SK-MEL-5 (cell line): ENCODE data around the gene EVL. TPM values are rescaled to one million over a fixed set of nuclear protein-coding genes. Genes with fewer than 3 reads are reported as not detected.
"Not testable (repeated sequence)": the region's sequence is repeated elsewhere in the genome, so short reads cannot be mapped to it uniquely, and the experiment has no call there.

Source experiments
- DNase-seq: peaks from one replicate; pipeline ENCODE4 v3.0.0-alpha.2; 2016; ENCODE audit warnings: low read depth, low spot score
- in situ Hi-C: cut with HindIII; loops from 2 replicates; pipeline ENCODE4 v1.10.0; 2016; ENCODE audit warnings: low sequenced_read_pairs, high pct_unique_total_duplicates, low pct_unique_long_range_greater_than_20kb
- total RNA-seq: library from RNA; depleted of rRNA; stranded (reverse); fragments of >200 nt; shearing (Covaris generic); gene quantifications from 2 replicates; pipeline ENCODE4 v1.2.3, GENCODE V29; 2014

The EVL gene
- total RNA-seq, 1 experiment from 2014 or later = 22.1 TPM

DNA sequence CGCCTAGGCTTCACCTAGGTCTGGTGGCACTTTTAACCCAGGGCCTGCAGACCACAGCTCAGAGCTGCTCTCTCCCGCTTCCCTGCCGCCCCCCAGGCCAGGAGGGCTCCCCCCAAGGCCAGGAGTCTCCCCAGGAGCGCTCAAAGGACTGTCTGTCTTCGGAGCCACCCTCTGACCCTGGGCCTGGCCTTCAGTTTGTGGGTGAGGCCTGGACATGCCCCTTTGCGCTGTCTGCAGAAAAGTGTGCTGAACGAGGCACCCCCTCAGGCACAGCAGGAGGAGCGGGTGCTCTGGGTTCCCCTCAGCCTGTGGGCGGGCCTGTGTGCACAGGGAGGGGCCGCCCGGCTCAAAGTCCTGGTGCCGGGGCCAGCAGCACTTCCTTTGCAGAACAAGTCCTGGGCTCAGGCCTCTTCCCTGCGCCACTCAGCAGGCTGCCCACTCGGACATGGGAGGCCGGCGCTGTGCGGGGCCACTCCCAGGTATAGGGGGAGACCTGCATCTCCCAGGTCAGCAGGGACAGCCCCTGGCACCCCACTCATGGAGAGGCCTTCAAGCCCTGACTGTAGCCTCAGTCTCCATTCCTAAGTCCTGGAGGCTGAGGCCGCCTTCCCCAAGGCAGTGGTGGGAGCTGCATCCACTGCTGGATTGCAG, 79.9 kb downstream of the EVL start:
- in situ Hi-C loops = no loop called here
- DNase-seq = no peak

DNA sequence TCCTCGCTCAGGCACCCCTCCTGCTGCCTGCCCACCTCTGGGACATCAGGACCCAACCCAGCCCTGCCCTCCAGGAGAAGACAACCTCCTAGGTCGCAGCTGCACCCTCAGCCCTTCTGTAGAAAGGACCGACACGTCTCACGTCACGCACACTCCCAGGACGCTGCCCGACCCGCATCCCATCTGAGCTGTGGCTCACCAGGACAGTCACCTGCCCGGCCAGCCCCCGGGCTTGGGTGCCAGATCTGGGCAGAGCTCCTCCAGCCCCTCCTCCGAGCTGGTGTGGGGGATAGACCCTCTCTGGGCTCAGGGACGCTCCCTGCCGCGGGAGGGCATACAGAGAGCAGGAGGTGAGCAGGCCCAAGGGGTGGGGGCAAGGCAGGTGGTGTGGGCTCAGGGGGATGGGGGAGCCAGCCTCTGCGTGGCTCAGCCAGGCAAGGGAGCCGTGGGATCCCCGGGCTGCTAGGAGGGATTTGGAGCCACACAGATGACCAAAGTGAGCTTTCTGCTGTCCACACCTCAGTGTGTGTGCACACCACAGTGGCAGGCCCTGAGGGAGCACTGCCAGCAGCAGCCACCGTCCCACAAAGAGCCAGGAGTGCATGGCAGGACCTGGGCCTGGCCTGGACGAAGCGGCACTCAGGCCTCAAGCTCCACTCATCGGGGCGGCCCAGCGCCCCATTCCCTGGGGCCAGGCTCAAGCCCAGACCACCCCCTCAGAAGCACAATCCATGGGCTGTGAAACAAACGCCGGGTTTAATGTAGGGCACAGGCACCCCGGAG, 80.7 kb downstream of the EVL start:
- no peak for DNase-seq
- in situ Hi-C loops = no loop called here

GRCh38 chr14:100146531-100147091, 81.4 kb downstream of the EVL start:
- DNase-seq = no peak
- in situ Hi-C loops = no loop called here

DNA sequence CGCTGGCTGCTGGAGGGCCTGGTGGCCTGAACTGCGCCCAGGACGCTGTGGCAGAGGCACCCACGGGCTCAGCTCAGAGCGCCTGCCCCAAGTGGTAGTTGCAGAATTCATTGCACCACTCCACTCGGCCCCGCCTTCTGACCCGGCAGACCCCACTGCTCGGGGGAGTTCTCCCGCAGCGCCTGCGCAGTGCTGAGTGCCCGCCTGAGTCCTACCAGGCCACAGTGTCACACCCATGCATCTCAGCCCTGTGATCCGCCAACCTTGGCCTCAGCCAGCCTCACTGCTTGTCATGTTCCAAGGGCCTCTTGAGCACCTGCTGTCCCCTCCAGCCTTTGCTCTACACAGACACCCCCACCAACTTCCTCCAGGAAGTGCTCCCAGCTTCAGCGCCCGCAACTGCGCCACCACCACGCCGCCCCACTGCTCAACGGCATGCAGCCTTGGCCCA, 82.0 kb downstream of the EVL start:
- DNase-seq = no peak
- in situ Hi-C loops = no loop called here

DNA sequence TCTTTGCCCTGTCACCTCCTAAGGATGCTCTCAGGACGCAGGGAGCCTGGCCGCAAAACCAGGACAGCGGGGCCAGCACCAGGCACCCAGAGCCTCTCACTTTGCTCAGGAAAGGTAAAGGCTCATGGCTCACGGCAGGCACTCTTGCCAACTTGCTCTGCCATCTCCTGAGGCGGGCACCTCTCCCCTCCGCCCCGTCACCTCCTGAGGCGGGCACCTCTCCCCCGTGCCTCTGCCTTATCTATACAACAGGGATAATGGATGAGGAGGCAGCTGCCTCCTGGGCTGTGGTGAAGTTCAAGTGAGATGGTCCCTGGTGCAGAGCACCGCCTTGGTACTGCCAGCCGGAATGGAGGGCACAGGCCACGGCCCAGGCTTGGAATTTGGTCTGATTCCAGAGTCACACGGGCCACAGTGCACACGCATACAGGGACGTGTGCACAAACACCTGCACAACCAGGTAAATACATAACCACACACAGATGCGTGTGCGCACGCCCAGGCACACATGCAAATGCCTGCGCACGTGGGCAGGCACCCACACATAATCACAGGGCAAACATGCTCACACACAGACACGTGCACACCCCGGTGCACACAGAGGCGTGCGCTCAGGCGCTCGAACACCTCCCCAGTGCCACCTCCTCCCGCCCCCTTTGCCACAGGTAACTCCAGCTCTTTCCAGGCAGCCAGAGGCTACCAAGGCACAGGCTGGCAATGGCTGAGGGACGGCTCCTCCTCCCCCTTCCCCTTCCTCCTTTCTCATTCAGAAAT, 82.7 kb downstream of the EVL start:
- no peak for DNase-seq
- in situ Hi-C loops = no loop called here

DNA sequence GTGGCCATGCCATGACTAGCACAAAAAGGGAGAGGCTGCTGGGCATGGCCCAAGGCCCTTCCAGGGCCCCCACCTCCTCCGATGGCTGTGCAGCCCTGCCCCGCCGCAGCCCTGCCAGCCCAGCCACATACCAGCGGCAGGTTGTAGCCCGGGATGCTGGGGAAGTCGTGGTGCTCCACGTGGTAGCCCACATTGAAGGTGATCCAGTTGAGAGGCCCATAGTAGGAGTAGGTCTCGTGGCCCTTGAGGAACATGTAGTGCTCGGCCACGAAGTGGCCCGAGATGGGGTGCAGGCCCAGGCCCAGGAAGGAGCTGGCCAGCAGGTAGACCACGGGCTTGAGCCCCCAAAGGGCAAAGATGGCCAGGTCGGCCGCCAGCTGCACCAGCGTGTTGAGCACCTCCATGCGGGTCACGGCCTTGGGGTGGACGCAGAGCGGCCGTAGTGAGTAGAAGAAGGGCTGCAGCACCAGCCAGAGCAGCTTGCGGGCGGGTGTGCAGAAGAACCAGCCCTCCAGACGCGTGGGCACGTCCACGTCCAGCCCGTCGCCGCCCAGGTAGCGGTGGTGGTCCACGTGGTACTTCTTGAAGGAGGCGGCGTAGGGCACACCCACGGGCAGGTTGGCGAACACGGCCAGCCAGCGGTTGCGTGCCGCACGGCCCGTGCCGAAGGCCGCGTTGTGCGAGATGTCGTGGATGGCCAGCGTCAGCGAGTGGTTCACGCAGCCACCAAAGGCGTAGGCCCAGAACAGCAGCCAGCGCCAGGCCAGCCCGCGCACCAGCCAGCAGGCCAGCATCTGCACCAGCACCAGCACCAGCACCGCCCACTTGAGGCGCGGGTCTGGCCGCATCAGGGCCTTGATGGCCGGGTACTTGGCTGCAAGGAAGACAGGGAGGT, 83.9 kb downstream of the EVL start:
- in situ Hi-C loops = no loop called here
- DNase-seq = no peak

DNA sequence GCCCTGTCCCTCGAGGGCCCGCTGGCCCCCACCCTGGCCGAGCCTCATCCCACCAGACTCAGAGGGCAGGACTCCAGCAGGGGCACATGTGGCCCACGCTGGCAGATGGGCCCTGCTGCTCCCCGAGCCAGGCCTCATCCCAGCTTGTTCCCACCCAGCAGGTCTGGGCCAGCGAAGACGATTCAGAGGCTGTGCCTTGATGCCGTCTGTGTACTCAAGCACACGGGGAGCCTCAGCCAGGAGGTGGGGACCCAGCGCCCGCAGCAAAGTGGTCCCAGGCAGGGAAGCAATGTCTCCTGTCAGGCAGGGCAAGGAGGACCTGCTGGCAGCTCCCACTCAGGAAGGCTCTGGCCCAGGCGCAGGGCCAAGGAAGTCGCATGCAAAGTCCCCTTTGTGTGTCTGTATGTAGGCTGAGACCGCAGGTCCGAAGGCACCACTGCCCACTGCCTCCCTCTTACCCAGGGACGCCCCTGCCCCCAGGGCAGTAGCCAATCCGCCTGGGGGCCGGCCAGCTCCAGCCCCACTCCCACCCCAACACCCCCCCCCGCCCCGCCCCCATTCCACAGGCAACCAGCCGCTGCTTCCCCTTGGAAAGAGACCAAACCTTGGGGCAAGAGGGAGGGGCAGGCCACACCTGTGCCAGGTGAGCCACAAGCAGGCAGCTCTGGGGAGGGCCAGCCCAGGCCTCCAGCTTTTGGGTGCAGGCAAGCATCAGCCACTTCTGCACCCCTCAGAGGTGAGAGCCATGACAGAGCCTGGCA, 84.8 kb downstream of the EVL start:
- no peak for DNase-seq
- in situ Hi-C loops = no loop called here

DNA sequence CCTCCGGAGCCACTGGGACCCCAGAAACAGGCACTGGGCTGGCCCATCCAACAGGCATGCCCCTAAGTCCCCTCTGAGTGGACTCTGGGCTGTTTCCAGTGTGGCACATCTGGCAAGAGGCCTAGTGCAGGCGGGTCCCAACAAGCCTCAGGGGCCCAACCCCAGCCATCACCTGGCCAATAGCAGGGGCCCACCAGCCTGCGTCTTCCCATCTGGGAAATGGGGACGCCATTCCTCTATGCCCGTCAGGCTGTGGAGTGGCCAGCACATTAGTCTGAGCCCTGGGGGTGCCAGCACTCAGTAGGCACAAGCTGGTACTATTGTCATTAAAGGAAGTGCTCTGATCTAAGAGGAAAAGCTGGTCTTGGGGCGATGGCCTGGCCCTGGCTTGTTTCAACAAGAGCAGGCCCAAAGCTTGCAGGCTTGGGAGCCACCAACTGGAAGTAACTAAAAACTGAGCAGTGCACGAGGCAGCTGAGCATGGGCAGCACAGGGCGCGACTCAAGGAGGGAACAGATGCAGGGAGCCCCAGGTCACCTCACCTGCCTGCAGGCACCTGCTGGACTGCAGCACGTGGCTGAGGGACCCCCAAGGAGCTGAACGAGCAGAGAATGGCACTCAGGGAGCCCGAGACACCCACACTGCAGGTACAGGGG, 85.8 kb downstream of the EVL start:
- DNase-seq = no peak
- in situ Hi-C loops = no loop called here

DNA sequence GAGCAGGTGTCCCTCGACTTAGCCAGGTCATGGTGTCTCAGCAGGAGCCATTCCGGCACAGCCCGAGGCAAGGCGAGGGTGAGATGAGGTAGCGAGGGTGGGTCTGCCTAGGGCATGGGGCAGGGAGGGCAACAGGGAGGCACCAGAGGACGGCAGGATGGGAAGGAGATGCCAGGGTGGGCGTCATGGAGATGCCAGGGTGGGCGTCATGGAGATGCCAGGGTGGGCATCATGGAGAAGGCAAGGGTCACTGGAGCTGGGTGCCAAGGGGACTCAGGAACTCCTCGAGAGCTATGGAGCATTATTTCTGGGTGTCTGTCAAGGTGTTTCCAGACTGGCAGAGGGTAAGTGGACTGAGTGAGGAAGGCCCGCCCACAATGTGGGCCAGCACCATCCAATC, 86.9 kb downstream of the EVL start:
- in situ Hi-C loops = no loop called here
- no peak for DNase-seq

- in situ Hi-C loops = no loop called here
- no peak for DNase-seq
These were observed 88.3 kb downstream of the EVL start for GRCh38 chr14:100153560-100153959.

GRCh38 chr14:100155049-100155621, 89.9 kb downstream of the EVL start:
- in situ Hi-C loops = no loop called here
- peak; percentile 60 for DNase-seq

DNA sequence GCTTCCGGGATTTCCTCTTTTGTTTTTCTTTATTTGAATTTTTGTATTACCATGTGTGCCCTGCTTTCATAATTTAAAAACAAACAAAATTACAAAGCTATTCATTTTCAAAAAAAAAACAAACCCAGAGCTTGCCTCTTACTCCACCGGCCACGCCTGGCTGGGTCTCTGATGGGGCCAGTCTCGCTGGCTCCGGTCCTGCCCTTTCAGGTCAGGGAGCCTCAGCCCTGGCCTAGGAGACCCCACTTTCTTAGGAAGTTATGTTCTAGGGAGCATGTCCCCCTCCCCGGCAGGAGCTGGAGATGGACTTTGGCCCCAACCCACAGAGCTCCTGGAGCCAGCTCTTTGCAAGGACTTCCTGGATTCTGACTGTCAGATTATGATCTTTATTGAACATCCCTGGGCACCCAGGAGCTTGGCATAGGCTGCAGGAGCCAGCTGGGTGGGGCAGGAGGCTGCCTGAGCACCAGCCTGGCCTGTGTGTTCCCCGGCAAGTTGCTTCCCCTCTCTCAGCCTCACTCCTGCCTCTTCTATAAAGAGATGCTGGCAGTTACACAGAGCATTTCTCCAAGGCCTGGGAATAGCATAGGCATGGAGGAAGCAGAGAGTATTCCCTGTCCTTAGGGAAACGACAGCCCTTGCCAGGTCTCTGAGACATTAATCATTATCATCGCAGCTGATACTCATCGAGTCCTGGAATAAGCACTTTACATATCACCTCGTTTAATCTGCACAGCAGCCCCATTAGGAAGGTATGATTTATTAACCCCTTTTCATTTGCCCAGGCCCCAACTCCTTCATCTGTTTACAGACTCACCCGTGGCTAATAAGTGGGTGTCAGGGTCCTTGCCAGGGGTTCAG, 90.8 kb downstream of the EVL start:
- DNase-seq = no peak
- in situ Hi-C loops = no loop called here

- in situ Hi-C loops = no loop called here
- no peak for DNase-seq
These were observed 91.6 kb downstream of the EVL start for GRCh38 chr14:100156776-100157175.

DNA sequence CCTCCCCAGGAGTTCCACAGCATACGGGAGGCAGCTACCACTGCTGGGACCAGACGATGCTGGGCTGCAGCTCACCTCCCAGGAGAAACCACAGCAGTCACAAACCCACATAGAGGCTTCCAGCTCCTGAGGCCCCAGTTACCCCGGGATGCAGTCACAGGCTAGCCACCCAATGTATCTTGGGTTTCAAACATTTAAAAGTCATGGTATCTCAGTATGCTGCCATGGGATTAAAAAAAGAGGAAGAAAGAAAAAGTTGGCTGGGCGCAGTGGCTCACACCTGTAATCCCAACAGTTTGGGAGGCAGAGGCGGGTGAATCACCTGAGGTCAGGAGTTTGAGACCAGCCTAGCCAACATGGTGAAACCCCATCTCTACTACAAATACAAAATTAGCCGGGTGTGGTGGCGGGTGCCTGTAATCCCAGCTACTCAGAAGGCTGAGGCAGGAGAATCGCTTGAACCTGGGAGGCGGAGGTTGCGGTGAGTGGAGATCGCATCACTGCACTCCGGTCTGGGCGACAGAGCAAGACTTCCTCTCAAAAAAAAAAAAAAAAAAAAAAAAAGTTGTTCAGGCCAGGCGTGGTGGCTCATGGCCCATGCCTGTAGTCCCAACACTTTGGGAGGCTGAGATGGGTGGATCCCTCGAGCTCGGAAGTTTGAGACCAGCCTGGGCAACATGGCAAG, 92.5 kb downstream of the EVL start:
- DNase-seq, in situ Hi-C loops: not testable (repeated sequence)
